Measurements from ENCODE around the gene THSD4. TPM values are rescaled to one million over a fixed set of nuclear protein-coding genes. Genes with fewer than 3 reads are reported as not detected.
"Not testable (repeated sequence)": the region's sequence is repeated elsewhere in the genome, so short reads cannot be mapped to it uniquely, and the experiment has no call there.

Gene THSD4
- polyA plus RNA-seq, 1 donor (not counting 4 experiments of a cell fraction or from before 2014, with no cell fraction given) = 24.5 TPM

- Histone ChIP-seq H3K27me3 (ENCODE audit: control insufficient read depth, extremely low read depth, insufficient read depth, low read length) (no peaks in the 10 kb centered on the region), H3K36me3 (ENCODE audit: control insufficient read depth in 2 of 2, extremely low read depth in 1 of 2, insufficient read depth in 2 of 2, low read length in 2 of 2) (peaks cover 25 to 33% of the 10 kb centered on the region in 2 experiments), H4K20me1 (ENCODE audit: control insufficient read depth, extremely low read depth, insufficient read depth, low read length) (no peaks in the 10 kb centered on the region), H3K9me1 (ENCODE audit: control insufficient read depth, extremely low read depth, insufficient read depth, low read length) (no peaks in the 10 kb centered on the region), H3K4me3 (ENCODE audit: control insufficient read depth in 2 of 3, extremely low read depth in 1 of 3, insufficient read depth in 2 of 3, low read depth in 1 of 3, low read length in 3 of 3) (no peak overlapping the region), H3K79me2 (ENCODE audit: control insufficient read depth, insufficient read depth, low read length) (no peaks in the 10 kb centered on the region), H3K9me3 (ENCODE audit: control insufficient read depth, low read depth, low read length) (no peaks in the 10 kb centered on the region), H2AFZ (ENCODE audit: control insufficient read depth, low read length) (no peak overlapping the region), H3K4me2 (ENCODE audit: control insufficient read depth, extremely low read depth, insufficient read depth, low read depth, low read length) (no peak overlapping the region), H3K27ac (ENCODE audit: control insufficient read depth, insufficient read depth, low read length) (no peak overlapping the region), H3K4me1 (ENCODE audit: control insufficient read depth, extremely low read depth, insufficient read depth, low read length) (no peaks in the 10 kb centered on the region), H3K9ac (ENCODE audit: control insufficient read depth, extremely low read depth, insufficient read depth, low read length) (no peak overlapping the region)
- dilution Hi-C loops (cut with MboI; ENCODE audit: extremely low pct_ligation_motif_present, low sequenced_read_pairs) = no loop called here
- TF ChIP-seq CTCF (optimal IDR thresholded peaks at IDR 0.05 in 1 of 3, IDR thresholded peaks at IDR 0.05 in 1 of 3, conservative IDR thresholded peaks at IDR 0.05 in 1 of 3; ENCODE audit: extremely low read depth in 1 of 3, insufficient read depth in 2 of 3, low read length in 3 of 3) = no peak
- TF ChIP-seq EZH2 (IDR thresholded peaks at IDR 0.05; ENCODE audit: low read length) = no peak
- no peak for FAIRE-seq
- DNase-seq (ENCODE audit: low read depth, low spot score) = no peak
Observed at GRCh38 chr15:71262599-71262998, 147.3 kb downstream of the THSD4 start.

GRCh38 chr15:71265606-71266005 lies 150.3 kb downstream of the THSD4 start:
- H3K4me2 ChIP-seq (ENCODE audit: control insufficient read depth, extremely low read depth, insufficient read depth, low read depth, low read length); FAIRE-seq; H3K4me3 ChIP-seq (ENCODE audit: control insufficient read depth in 2 of 3, extremely low read depth in 1 of 3, insufficient read depth in 2 of 3, low read depth in 1 of 3, low read length in 3 of 3); H3K27me3 ChIP-seq (ENCODE audit: control insufficient read depth, extremely low read depth, insufficient read depth, low read length); H3K9ac ChIP-seq (ENCODE audit: control insufficient read depth, extremely low read depth, insufficient read depth, low read length); H3K27ac ChIP-seq (ENCODE audit: control insufficient read depth, insufficient read depth, low read length); DNase-seq (ENCODE audit: low read depth, low spot score); H3K79me2 ChIP-seq (ENCODE audit: control insufficient read depth, insufficient read depth, low read length); H4K20me1 ChIP-seq (ENCODE audit: control insufficient read depth, extremely low read depth, insufficient read depth, low read length); H3K9me3 ChIP-seq (ENCODE audit: control insufficient read depth, low read depth, low read length); dilution Hi-C loops (cut with MboI; ENCODE audit: extremely low pct_ligation_motif_present, low sequenced_read_pairs); H3K9me1 ChIP-seq (ENCODE audit: control insufficient read depth, extremely low read depth, insufficient read depth, low read length); H2AFZ ChIP-seq (ENCODE audit: control insufficient read depth, low read length); H3K4me1 ChIP-seq (ENCODE audit: control insufficient read depth, extremely low read depth, insufficient read depth, low read length): not testable (repeated sequence)
- H3K36me3 ChIP-seq (ENCODE audit: control insufficient read depth in 2 of 2, extremely low read depth in 1 of 2, insufficient read depth in 2 of 2, low read length in 2 of 2) = peaks cover 14 to 15% of the 10 kb centered on the region in 2 experiments

- Histone ChIP-seq H4K20me1 (ENCODE audit: control insufficient read depth, extremely low read depth, insufficient read depth, low read length) (no peaks in the 10 kb centered on the region), H3K36me3 (ENCODE audit: control insufficient read depth in 2 of 2, extremely low read depth in 1 of 2, insufficient read depth in 2 of 2, low read length in 2 of 2) (peaks cover 0 to under 1% of the 10 kb centered on the region in 2 experiments), H3K9me3 (ENCODE audit: control insufficient read depth, low read depth, low read length) (no peaks in the 10 kb centered on the region), H3K9me1 (ENCODE audit: control insufficient read depth, extremely low read depth, insufficient read depth, low read length) (no peaks in the 10 kb centered on the region), H3K4me1 (ENCODE audit: control insufficient read depth, extremely low read depth, insufficient read depth, low read length) (peaks cover 22% of the 10 kb centered on the region), H3K27me3 (ENCODE audit: control insufficient read depth, extremely low read depth, insufficient read depth, low read length) (no peaks in the 10 kb centered on the region), H3K27ac (ENCODE audit: control insufficient read depth, insufficient read depth, low read length) (no peak overlapping the region), H2AFZ (ENCODE audit: control insufficient read depth, low read length) (no peak overlapping the region), H3K4me2 (ENCODE audit: control insufficient read depth, extremely low read depth, insufficient read depth, low read depth, low read length) (no peak overlapping the region), H3K79me2 (ENCODE audit: control insufficient read depth, insufficient read depth, low read length) (no peaks in the 10 kb centered on the region), H3K4me3 (ENCODE audit: control insufficient read depth in 2 of 3, extremely low read depth in 1 of 3, insufficient read depth in 2 of 3, low read depth in 1 of 3, low read length in 3 of 3) (no peak overlapping the region), H3K9ac (ENCODE audit: control insufficient read depth, extremely low read depth, insufficient read depth, low read length) (no peak overlapping the region)
- no peak for DNase-seq (ENCODE audit: low read depth, low spot score)
- TF ChIP-seq EZH2 (IDR thresholded peaks at IDR 0.05; ENCODE audit: low read length) = no peak
- TF ChIP-seq CTCF (optimal IDR thresholded peaks at IDR 0.05 in 1 of 3, IDR thresholded peaks at IDR 0.05 in 1 of 3, conservative IDR thresholded peaks at IDR 0.05 in 1 of 3; ENCODE audit: extremely low read depth in 1 of 3, insufficient read depth in 2 of 3, low read length in 3 of 3) = no peak
- dilution Hi-C loops (cut with MboI; ENCODE audit: extremely low pct_ligation_motif_present, low sequenced_read_pairs) = no loop called here
- FAIRE-seq = no peak
Observed at GRCh38 chr15:71271327-71271726, 156.1 kb downstream of the THSD4 start.
